ENCODE data around the gene SDK1.

DNA sequence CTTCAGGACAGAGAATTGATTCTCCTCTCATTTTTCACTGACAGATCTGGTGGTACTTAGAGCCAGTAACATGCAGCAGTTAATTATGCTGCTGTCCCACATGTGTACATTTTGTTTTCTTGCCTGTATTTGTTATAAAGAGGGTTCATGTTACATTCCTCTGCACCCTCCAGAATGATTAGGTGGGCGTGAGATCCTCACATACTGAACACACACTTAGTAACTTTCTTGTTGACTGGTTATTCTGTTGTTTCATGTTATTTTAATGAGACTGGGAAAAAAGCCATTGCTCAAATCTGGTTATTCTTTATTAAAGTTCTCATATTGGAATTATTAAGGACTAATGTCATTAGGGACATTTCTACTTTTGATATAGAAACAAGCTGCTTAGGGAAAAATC is 409.1 kb downstream of the SDK1 start:
- TF ChIP-seq, protein P1, sequence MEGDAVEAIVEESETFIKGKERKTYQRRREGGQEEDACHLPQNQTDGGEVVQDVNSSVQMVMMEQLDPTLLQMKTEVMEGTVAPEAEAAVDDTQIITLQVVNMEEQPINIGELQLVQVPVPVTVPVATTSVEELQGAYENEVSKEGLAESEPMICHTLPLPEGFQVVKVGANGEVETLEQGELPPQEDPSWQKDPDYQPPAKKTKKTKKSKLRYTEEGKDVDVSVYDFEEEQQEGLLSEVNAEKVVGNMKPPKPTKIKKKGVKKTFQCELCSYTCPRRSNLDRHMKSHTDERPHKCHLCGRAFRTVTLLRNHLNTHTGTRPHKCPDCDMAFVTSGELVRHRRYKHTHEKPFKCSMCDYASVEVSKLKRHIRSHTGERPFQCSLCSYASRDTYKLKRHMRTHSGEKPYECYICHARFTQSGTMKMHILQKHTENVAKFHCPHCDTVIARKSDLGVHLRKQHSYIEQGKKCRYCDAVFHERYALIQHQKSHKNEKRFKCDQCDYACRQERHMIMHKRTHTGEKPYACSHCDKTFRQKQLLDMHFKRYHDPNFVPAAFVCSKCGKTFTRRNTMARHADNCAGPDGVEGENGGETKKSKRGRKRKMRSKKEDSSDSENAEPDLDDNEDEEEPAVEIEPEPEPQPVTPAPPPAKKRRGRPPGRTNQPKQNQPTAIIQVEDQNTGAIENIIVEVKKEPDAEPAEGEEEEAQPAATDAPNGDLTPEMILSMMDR (IDR thresholded peaks at IDR 0.05 in 4 of 5, conservative IDR thresholded peaks at IDR 0.05 in 1 of 5): no peak
- TF ChIP-seq POLR2A (IDR thresholded peaks at IDR 0.05): no peak
